ENCODE measurements around the gene SEC61A1.

DNA sequence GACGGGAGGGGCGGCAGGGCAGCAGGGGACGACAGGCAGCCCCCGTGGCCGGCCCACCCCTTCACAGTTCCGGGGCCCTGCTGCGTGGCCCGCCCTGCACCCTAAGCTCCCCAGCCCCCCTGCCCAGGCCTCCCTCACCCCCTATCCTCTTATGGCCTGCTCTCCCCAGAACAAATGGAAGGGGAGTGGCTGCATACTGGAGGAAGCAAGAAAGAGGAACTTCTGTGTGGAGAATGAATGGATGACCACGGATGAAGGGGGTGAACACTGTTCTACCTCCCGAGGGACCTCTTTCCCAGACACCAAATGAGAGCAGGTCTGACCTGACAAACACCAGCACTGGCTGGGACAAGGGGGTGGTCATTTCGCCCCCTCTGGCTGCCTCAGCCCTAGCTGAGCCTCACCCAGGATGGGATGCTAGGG lies 25.0 kb downstream of the SEC61A1 start:
- TF ChIP-seq, protein P1, sequence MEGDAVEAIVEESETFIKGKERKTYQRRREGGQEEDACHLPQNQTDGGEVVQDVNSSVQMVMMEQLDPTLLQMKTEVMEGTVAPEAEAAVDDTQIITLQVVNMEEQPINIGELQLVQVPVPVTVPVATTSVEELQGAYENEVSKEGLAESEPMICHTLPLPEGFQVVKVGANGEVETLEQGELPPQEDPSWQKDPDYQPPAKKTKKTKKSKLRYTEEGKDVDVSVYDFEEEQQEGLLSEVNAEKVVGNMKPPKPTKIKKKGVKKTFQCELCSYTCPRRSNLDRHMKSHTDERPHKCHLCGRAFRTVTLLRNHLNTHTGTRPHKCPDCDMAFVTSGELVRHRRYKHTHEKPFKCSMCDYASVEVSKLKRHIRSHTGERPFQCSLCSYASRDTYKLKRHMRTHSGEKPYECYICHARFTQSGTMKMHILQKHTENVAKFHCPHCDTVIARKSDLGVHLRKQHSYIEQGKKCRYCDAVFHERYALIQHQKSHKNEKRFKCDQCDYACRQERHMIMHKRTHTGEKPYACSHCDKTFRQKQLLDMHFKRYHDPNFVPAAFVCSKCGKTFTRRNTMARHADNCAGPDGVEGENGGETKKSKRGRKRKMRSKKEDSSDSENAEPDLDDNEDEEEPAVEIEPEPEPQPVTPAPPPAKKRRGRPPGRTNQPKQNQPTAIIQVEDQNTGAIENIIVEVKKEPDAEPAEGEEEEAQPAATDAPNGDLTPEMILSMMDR (conservative IDR thresholded peaks at IDR 0.05; ENCODE audit: low read depth, low read length): no peak
- no peak for TF ChIP-seq EZH2phosphoT487 (IDR thresholded peaks at IDR 0.05; ENCODE audit: borderline replicate concordance, low read length)
